GM12878 (cell line): Measurements from ENCODE around the gene OSBPL2. TPM values are rescaled to one million over a fixed set of nuclear protein-coding genes. Genes with fewer than 3 reads are reported as not detected.

Experiments
- ATAC-seq: fragments of 200-7000 bp; cut with Tn5 transposase; 3 replicates; pipeline ENCODE4 v1.9.1; 2020; ENCODE audit warnings: mild to moderate bottlenecking, moderate library complexity
- BruUV-seq: library from RNA; stranded (reverse); fragments of 400-500 nt; replicated peaks from 2 replicates; lab custom pipeline; 2021; lab: Mats Ljungman, UMichigan
- CTCF ChIA-PET: fragments of 300-600 bp; sonication (Branson Sonifier 250); formaldehyde crosslinking; extraction: SDS; loops from one replicate; lab custom pipeline; 2021; ENCODE audit warnings: inconsistent platforms; lab: Yijun Ruan, JAX
- POLR2A ChIA-PET: fragments of 350-600 bp; formaldehyde crosslinking; extraction: SDS; loops from one replicate; lab custom pipeline; 2021; ENCODE audit warnings: inconsistent platforms; lab: Charles Lee
- RAD21 ChIA-PET: fragments of 300-600 bp; sonication (Branson Sonifier 250); formaldehyde crosslinking; loops from one replicate; lab custom pipeline; 2023; ENCODE audit warnings: antibody characterized with exemption; ENCODE audit not compliant: unreplicated experiment; lab: Charles Lee
- SMC1A ChIA-PET: fragments of 300-600 bp; sonication (Branson Sonifier 250); formaldehyde crosslinking; loops from one replicate; lab custom pipeline; 2023; ENCODE audit not compliant: unreplicated experiment, uncharacterized antibody; lab: Charles Lee
- DNase-seq: peaks from one replicate; pipeline ENCODE4 v3.0.0-alpha.2; 2011; ENCODE audit warnings: low read depth, low spot score
- FAIRE-seq: peaks from 3 replicates; lab custom pipeline; 2011; peaks lifted over from hg19 to GRCh38; lab: Jason Lieb, UNC
- H2AFZ ChIP-seq: 2 replicates; pipeline ENCODE4 v1.6.0; 2011; ENCODE audit warnings: low read depth, low read length, control low read depth; ENCODE audit not compliant: control insufficient read depth
- H3K27ac ChIP-seq: 2 replicates; pipeline ENCODE4 v1.5.1; 2011; ENCODE audit warnings: control low read depth; ENCODE audit not compliant: control insufficient read depth, insufficient read depth
- H3K27me3 ChIP-seq, 2 experiments: replicated peaks in 1 of 2; 2 replicates each; pipeline versions ENCODE4 v1.6.0 to v1.6.1; 2011; ENCODE audit warnings: low read length in 1 of 2; ENCODE audit not compliant: control insufficient read depth in 2 of 2, insufficient read depth in 2 of 2
- H3K36me3 ChIP-seq, 2 experiments: 2 replicates each; pipeline ENCODE4 v1.5.1; 2011; ENCODE audit warnings: low read length in 1 of 2; ENCODE audit not compliant: control insufficient read depth in 2 of 2, insufficient read depth in 2 of 2
- H3K4me1 ChIP-seq: 2 replicates; pipeline ENCODE4 v1.6.1; 2011; ENCODE audit warnings: mild to moderate bottlenecking, low read length, moderate library complexity, mixed read lengths; ENCODE audit not compliant: control insufficient read depth, insufficient read depth
- H3K4me2 ChIP-seq: 2 replicates; pipeline ENCODE4 v1.6.0; 2011; ENCODE audit warnings: control low read depth; ENCODE audit not compliant: control insufficient read depth, insufficient read depth
- H3K4me3 ChIP-seq: fragments of 200-600 bp; sonication (generic); 2 replicates; pipeline ENCODE4 v1.5.1; 2016
- H3K79me2 ChIP-seq: 2 replicates; pipeline ENCODE4 v1.6.0; 2011; ENCODE audit warnings: low read length; ENCODE audit not compliant: control insufficient read depth, insufficient read depth
- H3K9ac ChIP-seq: 2 replicates; pipeline ENCODE4 v1.8.0; 2011; ENCODE audit warnings: low read length, control low read depth, mixed read lengths; ENCODE audit not compliant: control insufficient read depth, insufficient read depth
- H3K9me3 ChIP-seq: replicated peaks from 3 replicates; pipeline ENCODE4 v1.5.1; 2011; ENCODE audit warnings: mild to moderate bottlenecking, low read length; ENCODE audit not compliant: control insufficient read depth, insufficient read depth
- H4K20me1 ChIP-seq: 2 replicates; pipeline ENCODE4 v1.6.0; 2011; ENCODE audit not compliant: control insufficient read depth, insufficient read depth
- BRCA1 ChIP-seq: IDR thresholded peaks from 2 replicates; pipeline ENCODE4 v1.6.1; 2011; ENCODE audit warnings: low read depth, low read length, improper control_type of control experiment
- CBFB ChIP-seq: IDR thresholded peaks from 2 replicates; pipeline ENCODE4 v1.6.1; 2016; ENCODE audit warnings: antibody characterized with exemption, low read depth
- EED ChIP-seq: sonication (generic); IDR thresholded peaks from 2 replicates; pipeline ENCODE4 v1.6.1; 2016; ENCODE audit warnings: antibody characterized with exemption, low read depth
- HDAC2 ChIP-seq: fragments of 200-600 bp; sonication (generic); IDR thresholded peaks from 2 replicates; pipeline ENCODE4 v1.6.1; 2017
- IKZF1 ChIP-seq: fragments of 450-650 bp; conservative IDR thresholded peaks from 2 replicates; pipeline ENCODE4 v1.6.1; 2017; ENCODE audit warnings: antibody characterized with exemption, mild to moderate bottlenecking
- KLF5 ChIP-seq: fragments of 450-650 bp; IDR thresholded peaks from 2 replicates; pipeline ENCODE4 v1.6.1; 2014; ENCODE audit warnings: mild to moderate bottlenecking; ENCODE audit not compliant: partially characterized antibody
- RAD51 ChIP-seq: fragments of 450-650 bp; IDR thresholded peaks from 2 replicates; pipeline ENCODE4 v1.6.1; 2016; ENCODE audit warnings: moderate library complexity, mild to moderate bottlenecking, inconsistent platforms
- YBX1 ChIP-seq: fragments of 450-650 bp; IDR thresholded peaks from 2 replicates; pipeline ENCODE4 v1.6.1; 2016; ENCODE audit warnings: antibody characterized with exemption
- ZNF384 ChIP-seq: IDR thresholded peaks from 2 replicates; pipeline ENCODE4 v1.6.1; 2012; ENCODE audit warnings: low read depth, mild to moderate bottlenecking, low read length, improper control_type of control experiment, borderline replicate concordance
- WGBS: methylation state at CpG from one replicate; pipeline ENCODE4 v1.1.6; 2016; ENCODE audit warnings: low lambda C conversion rate; ENCODE audit not compliant: insufficient replicate concordance, insufficient coverage; ENCODE audit errors: missing lambda C conversion rate; 5-methylcytosine and 5-hydroxymethylcytosine counted together
- in situ Hi-C: fragments of 300-500 bp; cut with MboI; formaldehyde crosslinking; loops from 9 replicates; pipeline ENCODE4 v1.14.3; 2018; ENCODE audit warnings: mixed read lengths
- intact Hi-C: fragments of 100-400 bp; cut with micrococcal nuclease; formaldehyde crosslinking; loops from one replicate; pipeline ENCODE4 v1.14.2; 2022; ENCODE audit not compliant: unreplicated experiment
- polyA plus RNA-seq, 11 experiments: library from polyadenylated mRNA; depleted of rRNA in 4 of 11; unstranded in 6 of 11; stranded (reverse) in 5 of 11; fragments of >200 nt; fragmentation: Nextera tagmentation in 4 of 11; fragmentation: Illumina TruSeq in 1 of 11; extraction: Ambion mirVana in 4 of 11; extraction: Trizol in 1 of 11; gene quantifications; 1 replicate in 1 of 11; 2 replicates in 10 of 11; pipeline versions ENCODE4 v1.2.1 to v1.2.3, GENCODE V29; 2011 to 2016; ENCODE audit warnings: inconsistent platforms in 2 of 11, missing spikeins in 2 of 11, low read depth in 1 of 11
- total RNA-seq, 4 experiments: library from RNA; depleted of rRNA in 3 of 4; stranded (reverse); fragments of >200 nt in 3 of 4; fragmentation: Illumina TruSeq in 1 of 4; extraction: Trizol in 1 of 4; gene quantifications; 2 replicates each; pipeline versions ENCODE4 v1.2.1 to v1.2.3, GENCODE V29; 2013 to 2021
- TF ChIP-seq, protein P1 (sequence below): IDR thresholded peaks from 2 replicates; pipeline ENCODE4 v1.6.1; 2012; ENCODE audit warnings: low read length, inconsistent platforms
- TF ChIP-seq, protein P2 (sequence below): IDR thresholded peaks from 2 replicates; pipeline ENCODE4 v1.6.1; 2011; ENCODE audit warnings: borderline replicate concordance, low read depth, mild to moderate bottlenecking, moderate library complexity, mixed read lengths, low read length; ENCODE audit not compliant: insufficient read depth; ENCODE audit errors: extremely low read length
- TF ChIP-seq, protein P3 (sequence below): fragments of 450-650 bp; formaldehyde crosslinking; IDR thresholded peaks from 2 replicates; pipeline ENCODE4 v1.5.0; 2022; ENCODE audit warnings: mild to moderate bottlenecking, missing genetic modification characterization
- TF ChIP-seq, protein P4 (sequence below): IDR thresholded peaks from 2 replicates; pipeline ENCODE4 v1.6.1; 2012; ENCODE audit warnings: low read depth, low read length, improper control_type of control experiment

The OSBPL2 gene
- total and polyA plus RNA-seq, 10 of the 15 experiments (the other 5 are each of a cell fraction or from before 2014, with no cell fraction given), result 2.8 to 22.3 (median 14.7) TPM

DNA sequence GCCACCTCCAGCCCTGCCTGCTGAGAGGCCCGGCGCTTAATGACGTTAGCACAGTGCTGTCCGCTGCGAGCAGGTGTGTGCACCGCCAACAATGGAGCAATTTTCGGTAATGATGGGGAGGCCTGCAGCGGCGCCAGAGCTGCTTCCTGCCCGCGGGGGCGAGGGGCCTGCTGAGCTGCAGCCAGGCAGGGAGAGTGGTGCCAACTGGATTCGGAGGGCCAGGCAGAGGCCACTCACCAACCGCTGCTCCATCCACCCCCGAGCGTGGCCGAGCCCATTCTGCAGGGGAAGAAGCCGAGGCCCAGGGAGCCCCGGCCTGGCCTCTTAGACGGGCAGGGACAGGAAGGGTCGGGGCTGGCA, 27.8 kb upstream of the OSBPL2 start:
- no peak for FAIRE-seq
- no peak overlapping the region for H3K4me3 ChIP-seq
- no peaks in the 10 kb centered on the region for H3K27me3 ChIP-seq
- no peaks in the 10 kb centered on the region for H3K4me1 ChIP-seq
- SMC1A ChIA-PET, result no interaction called here
- no peaks in the 10 kb centered on the region for H3K9me3 ChIP-seq
- RAD21 ChIA-PET, result no interaction called here
- no peak for DNase-seq
- CTCF ChIA-PET, result no interaction called here
- no peak overlapping the region for H3K4me2 ChIP-seq
- H3K9ac ChIP-seq, result no peak overlapping the region
- no peak for ATAC-seq
- intact Hi-C loops (no loop called here), in situ Hi-C loops (no loop called here)
- POLR2A ChIA-PET, result no interaction called here
- H2AFZ ChIP-seq, result no peak overlapping the region
- no TSS peak for BruUV-seq
- 67% methylated on average over 21 of the region's 21 CpGs for WGBS
- H3K36me3 ChIP-seq, result no peaks in the 10 kb centered on the region
- no peak overlapping the region for H3K27ac ChIP-seq
- H4K20me1 ChIP-seq, result no peaks in the 10 kb centered on the region
- TF ChIP-seq IKZF1 (no peak), ZNF384 (no peak), HDAC2 (no peak), YBX1 (no peak), CBFB (no peak)
- H3K79me2 ChIP-seq, result no peaks in the 10 kb centered on the region

DNA sequence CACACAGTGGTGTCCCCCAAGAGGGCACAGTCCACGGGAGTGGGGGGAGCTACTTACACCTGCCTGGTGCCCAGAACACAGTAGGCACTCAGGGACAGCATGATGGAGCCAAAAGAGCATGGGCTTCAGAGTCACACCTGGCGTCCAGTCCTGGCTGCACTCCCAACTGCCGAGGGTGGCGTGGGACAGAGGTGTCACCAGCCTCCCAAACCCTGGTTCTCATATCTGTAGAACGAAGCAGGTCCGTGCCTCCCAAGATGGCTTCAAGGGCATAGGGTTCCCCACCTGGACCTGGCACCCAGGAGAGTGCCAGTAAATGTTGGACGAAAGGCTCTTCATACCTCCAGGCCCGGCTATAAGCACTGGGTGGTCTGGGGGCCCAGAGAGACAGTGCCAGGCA, 27.1 kb upstream of the OSBPL2 start:
- BruUV-seq, result no TSS peak
- RAD21 ChIA-PET, result no interaction called here
- TF ChIP-seq BRCA1, result no peak
- no peak for TF ChIP-seq KLF5
- TF ChIP-seq RAD51, result no peak
- TF ChIP-seq, protein P1, sequence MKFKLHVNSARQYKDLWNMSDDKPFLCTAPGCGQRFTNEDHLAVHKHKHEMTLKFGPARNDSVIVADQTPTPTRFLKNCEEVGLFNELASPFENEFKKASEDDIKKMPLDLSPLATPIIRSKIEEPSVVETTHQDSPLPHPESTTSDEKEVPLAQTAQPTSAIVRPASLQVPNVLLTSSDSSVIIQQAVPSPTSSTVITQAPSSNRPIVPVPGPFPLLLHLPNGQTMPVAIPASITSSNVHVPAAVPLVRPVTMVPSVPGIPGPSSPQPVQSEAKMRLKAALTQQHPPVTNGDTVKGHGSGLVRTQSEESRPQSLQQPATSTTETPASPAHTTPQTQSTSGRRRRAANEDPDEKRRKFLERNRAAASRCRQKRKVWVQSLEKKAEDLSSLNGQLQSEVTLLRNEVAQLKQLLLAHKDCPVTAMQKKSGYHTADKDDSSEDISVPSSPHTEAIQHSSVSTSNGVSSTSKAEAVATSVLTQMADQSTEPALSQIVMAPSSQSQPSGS, result no peak
- TF ChIP-seq, protein P2, sequence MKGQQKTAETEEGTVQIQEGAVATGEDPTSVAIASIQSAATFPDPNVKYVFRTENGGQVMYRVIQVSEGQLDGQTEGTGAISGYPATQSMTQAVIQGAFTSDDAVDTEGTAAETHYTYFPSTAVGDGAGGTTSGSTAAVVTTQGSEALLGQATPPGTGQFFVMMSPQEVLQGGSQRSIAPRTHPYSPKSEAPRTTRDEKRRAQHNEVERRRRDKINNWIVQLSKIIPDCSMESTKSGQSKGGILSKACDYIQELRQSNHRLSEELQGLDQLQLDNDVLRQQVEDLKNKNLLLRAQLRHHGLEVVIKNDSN, result no peak
- TF ChIP-seq, protein P3, sequence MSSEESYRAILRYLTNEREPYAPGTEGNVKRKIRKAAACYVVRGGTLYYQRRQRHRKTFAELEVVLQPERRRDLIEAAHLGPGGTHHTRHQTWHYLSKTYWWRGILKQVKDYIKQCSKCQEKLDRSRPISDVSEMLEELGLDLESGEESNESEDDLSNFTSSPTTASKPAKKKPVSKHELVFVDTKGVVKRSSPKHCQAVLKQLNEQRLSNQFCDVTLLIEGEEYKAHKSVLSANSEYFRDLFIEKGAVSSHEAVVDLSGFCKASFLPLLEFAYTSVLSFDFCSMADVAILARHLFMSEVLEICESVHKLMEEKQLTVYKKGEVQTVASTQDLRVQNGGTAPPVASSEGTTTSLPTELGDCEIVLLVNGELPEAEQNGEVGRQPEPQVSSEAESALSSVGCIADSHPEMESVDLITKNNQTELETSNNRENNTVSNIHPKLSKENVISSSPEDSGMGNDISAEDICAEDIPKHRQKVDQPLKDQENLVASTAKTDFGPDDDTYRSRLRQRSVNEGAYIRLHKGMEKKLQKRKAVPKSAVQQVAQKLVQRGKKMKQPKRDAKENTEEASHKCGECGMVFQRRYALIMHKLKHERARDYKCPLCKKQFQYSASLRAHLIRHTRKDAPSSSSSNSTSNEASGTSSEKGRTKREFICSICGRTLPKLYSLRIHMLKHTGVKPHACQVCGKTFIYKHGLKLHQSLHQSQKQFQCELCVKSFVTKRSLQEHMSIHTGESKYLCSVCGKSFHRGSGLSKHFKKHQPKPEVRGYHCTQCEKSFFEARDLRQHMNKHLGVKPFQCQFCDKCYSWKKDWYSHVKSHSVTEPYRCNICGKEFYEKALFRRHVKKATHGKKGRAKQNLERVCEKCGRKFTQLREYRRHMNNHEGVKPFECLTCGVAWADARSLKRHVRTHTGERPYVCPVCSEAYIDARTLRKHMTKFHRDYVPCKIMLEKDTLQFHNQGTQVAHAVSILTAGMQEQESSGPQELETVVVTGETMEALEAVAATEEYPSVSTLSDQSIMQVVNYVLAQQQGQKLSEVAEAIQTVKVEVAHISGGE, result no peak
- TF ChIP-seq, protein P4, sequence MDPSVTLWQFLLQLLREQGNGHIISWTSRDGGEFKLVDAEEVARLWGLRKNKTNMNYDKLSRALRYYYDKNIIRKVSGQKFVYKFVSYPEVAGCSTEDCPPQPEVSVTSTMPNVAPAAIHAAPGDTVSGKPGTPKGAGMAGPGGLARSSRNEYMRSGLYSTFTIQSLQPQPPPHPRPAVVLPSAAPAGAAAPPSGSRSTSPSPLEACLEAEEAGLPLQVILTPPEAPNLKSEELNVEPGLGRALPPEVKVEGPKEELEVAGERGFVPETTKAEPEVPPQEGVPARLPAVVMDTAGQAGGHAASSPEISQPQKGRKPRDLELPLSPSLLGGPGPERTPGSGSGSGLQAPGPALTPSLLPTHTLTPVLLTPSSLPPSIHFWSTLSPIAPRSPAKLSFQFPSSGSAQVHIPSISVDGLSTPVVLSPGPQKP, result no peak
- TF ChIP-seq EED, result no peak

More for the DNA sequence above, 27.1 kb upstream of the OSBPL2 start:
- CTCF ChIA-PET, result no interaction called here
- Histone ChIP-seq H3K9ac (no peak overlapping the region), H3K4me1 (no peaks in the 10 kb centered on the region), H3K9me3 (no peaks in the 10 kb centered on the region), H4K20me1 (no peaks in the 10 kb centered on the region), H3K36me3 (no peaks in the 10 kb centered on the region), H3K27me3 (no peaks in the 10 kb centered on the region), H2AFZ (no peak overlapping the region), H3K4me2 (no peak overlapping the region), H3K4me3 (no peak overlapping the region), H3K79me2 (no peaks in the 10 kb centered on the region), H3K27ac (no peak overlapping the region)
- POLR2A ChIA-PET, result no interaction called here
- DNase-seq (no peak), FAIRE-seq (no peak), ATAC-seq (no peak)
- intact Hi-C loops, result no loop called here
- WGBS, result 50% methylated on average over 8 of the region's 8 CpGs
- in situ Hi-C loops, result no loop called here
- SMC1A ChIA-PET, result no interaction called here
